ENCODE measurements around the gene SEMA6A. TPM values are rescaled to one million over a fixed set of nuclear protein-coding genes. Genes with fewer than 3 reads are reported as not detected.
"Not testable (repeated sequence)": the region's sequence is repeated elsewhere in the genome, so short reads cannot be mapped to it uniquely, and the experiment has no call there.

The SEMA6A gene
- total RNA-seq, 1 donor from 2014 or later: not detected

DNA sequence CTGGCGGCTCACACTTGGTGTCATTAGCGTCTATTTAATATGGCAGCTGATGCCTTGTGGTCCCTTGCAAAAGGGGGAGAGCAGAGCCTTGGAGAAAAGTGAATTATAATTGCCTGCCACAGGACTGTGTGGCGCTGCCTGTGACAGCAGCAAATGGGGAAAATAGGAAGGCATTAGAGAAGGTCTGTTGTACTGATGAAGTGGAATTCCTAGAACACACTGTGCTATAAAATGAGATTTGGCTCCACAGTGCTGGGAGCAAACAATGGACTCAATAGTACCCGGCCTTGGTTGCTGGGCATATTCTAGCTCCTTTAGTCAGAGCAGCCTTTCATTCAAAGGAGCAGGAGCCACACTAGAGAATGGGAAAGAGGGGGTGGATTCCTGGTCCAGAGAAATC, 21.3 kb downstream of the SEMA6A start:
- intact Hi-C loops (cut with micrococcal nuclease): no loop called here

DNA sequence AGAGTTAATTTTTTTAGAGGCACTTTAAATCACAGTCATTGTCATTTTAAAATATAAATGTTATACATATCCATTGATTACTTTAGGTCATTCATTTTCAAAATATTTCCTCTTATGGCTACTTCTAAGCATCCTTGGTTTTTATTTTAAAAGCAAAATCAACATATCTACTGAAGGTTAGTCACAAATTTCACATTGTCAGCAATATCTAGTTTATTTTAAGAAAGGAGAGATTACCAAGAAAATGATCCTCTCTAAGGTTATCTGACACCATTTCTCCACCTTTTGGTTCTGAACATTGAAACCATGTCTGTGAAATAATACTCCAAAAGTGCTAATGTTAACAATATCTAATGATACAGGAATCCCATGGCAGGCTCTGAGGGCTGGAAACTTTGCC, 24.5 kb downstream of the SEMA6A start:
- intact Hi-C loops (cut with micrococcal nuclease): no loop called here

DNA sequence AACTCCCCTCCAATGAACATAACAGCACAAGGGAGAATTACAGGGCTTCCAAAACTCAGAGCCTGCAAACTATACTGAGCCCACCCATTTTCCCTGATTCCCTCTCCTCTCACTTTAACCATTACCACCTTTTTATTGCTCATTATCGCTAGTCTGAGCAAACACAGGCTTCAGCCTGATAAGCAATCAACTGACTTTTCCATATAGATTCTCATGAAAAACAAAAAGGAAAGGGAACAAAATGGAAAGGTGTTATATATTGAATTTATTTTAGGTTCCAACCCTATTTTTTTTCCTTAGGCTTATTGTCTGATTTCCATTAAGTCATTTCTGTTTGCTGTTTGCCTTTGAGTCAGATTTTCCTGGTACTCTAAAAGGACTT, 27.9 kb downstream of the SEMA6A start:
- intact Hi-C loops (cut with micrococcal nuclease): no loop called here

DNA sequence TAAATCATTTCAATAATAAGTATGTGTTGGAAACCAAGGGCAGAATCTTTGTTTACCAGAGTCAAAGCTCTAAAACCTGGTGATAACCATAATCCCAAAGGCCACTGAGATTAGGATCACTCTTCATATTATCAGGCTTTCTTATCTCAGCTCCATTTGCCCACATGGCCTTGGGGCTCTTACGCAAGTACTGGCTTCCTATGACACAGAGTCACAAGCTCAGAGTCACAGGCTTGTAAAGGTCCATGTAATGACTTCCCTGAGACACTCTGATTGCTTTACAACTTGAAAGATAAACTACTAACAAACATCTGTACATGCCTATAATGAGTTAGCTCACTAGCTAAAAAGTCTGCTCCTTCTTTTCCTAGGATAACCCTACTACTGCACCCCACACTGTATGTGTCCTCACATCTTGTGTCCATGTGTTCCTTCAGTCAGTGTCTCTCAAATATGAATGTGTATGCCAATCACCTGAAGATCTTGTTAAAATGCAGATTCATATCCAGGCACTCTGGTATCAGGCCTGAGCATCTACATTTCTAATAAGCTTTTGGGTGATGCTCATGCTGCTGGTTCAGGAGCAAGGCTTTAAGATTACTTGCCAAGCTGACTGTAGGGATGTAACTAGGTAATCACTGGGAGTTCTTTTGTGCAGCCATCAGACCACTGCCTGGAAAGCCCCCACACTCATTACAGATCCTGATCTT, 28.4 kb downstream of the SEMA6A start:
- intact Hi-C loops (cut with micrococcal nuclease): no loop called here

DNA sequence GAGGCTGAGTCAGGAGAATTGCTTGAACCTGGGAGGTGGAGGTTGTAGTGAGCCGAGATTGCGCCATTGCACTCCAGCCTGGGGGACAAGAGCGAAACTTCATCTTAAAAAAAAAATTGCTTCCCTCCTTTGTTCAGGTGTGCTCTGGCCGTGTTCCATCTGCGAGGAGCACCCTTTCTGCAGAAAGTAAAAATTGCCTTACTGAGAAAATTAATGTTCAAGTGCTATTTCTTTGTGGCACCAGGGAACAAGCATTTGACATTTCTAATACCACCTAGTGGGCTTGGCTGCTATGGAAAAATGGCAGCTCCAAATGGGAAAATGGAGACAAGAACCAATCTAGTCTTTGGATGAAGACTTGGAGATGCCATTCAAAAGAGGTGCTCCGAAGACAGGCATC, 29.2 kb downstream of the SEMA6A start:
- intact Hi-C loops (cut with micrococcal nuclease): not testable (repeated sequence)

DNA sequence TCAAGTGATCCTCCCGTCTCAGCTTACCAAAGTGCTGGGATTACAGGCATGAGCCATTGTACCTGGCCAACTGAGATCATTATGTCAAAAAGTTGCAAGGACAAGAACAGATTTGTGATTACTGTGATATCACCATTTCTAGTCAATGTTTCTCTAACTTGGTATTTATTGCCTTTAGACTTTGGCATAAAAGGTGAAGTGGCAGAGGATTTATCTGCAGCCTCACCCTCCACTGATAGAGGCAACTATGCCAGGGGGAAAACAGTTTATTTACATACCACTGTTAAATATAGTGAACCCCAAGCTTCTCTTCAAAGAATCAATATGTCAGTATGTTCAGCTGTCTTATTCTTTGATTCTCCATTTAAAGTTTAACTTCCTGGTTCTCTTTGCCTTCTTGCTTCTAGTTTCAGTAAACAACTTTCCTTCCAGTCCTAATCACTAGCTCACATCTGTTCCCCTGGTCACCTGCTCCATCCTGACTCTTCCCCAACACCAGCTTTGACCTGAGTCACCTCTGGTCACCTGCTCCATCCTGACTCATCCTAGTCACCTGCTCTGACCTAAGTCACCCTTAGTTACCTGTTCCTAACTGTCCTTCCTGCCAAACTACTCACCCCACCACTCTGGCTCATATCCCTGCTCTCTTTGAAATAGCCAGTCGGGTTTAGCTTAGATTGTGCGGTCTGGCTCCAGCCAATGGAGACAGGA, 29.9 kb downstream of the SEMA6A start:
- intact Hi-C loops (cut with micrococcal nuclease): no loop called here

DNA sequence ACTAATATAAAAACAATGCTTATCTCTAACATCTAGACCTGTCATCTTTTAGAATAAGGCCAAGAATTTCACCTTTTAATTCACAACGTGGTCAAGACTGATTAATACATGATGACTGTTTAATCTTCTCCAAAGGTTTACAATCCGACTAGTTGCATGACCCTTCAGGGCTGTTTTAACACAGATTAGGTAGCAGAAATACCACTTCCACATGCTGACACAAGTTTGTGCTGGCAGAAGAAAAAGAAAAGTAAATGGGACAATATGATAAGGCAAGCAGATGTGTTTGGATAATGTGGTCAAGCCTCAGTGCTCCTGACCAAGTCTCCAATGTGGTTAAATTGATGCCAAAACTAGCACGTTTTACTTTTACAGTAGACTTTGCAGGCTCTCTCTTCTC, 31.1 kb downstream of the SEMA6A start:
- intact Hi-C loops (cut with micrococcal nuclease): no loop called here

DNA sequence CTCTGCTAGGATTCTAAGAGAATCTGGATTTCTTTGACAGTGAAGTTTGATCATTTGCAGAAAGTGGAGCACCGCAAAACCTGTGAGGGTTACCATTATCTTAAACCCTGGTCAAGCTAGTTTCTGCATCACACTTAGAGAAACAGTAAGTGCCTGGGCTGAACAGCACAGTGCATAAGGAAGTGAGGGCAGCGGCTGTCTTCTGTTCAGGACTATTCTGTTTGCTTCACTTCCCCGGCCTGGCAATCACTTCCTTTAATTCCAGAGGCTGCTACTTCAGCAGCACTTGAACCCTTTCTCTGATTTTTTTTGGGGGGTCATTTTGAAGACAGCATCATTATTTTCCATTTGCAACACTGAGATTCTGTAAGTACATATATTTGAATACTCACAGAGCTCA, 32.0 kb downstream of the SEMA6A start:
- intact Hi-C loops (cut with micrococcal nuclease): no loop called here

DNA sequence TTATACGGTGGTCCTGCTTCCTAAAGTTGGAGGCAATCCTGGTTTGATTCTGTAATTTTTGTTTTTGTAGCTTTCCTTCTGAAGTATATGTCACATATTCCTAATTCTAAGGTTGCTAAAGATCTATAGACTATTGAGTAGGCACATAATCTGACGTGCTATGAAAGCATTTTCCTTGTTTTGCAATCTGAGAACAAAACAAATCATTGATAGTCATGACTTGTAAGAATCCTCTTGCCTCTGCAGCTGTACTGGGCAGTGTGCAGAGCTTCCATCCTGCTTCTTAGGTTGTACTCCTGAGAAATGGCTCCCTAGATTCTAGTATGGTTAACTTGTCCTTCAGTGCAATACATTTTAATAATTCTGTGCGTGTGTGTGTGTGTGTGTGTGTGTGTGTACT, 35.4 kb downstream of the SEMA6A start:
- intact Hi-C loops (cut with micrococcal nuclease): no loop called here

DNA sequence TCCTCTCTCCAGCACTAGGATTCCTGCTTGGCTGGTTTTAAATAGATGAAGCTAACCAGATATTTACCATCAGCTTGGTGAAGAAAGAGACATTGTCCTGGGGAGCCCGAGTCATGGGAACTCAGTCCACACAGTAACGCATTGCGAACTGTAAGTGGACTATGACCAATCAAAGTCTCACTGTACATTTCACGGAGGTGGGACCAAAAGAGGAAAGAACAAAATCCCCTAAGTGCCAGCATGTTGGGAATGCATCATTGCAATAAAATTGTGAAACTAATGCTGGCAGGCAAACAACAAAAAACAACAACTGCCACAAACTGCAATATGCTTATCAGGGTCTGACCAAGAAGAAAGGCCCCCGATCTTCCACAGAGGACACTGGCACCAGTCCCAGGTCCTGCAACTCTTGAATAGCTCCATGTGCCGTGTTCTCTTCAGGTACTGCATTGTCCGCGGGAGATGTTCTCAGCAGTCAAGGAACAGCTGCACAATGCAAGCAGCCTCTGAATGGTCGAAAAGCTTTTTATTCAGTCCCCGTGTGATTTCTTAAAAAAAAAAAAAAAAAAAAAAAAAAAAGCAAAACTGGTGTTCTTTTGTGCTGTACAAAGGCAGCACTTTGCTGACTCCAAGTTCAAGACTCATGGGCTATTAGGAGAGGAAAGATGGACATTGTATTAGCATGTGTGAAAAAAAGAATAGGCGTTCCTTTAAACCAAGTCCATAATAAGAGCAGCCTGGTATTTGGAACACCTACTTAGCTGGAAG, 38.1 kb downstream of the SEMA6A start:
- intact Hi-C loops (cut with micrococcal nuclease): no loop called here

DNA sequence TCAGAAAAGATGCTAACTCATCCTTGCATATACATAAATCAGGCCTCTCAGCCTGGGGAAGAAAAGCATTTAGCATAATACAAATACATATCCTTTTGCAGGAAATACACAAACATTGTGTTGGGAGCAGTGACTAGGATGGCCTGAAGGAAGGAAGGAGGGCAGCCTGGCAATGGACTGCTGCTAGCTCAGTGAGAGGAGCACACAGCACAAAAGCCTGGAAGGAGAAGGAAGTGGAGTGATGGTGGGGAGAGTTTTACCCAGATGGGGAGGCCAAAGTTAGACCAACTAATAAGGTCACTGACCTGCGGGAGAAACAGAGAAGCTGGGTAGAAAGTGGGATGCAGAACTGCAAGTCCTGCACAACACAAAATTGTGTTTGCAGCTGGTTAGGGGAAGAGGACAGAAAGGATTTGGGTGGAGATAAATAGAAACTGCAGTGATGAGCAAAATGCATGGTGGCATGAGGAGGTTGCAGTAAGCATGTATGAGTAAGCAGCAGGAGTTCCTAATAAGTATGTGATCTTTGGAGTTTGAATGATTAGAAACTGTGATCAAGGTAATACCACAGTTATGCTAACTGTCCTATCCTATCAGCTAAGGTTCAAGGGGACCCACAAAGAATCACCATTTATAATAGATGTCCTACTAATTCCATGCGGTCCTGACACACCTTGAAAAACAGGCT, 39.5 kb downstream of the SEMA6A start:
- intact Hi-C loops (cut with micrococcal nuclease): no loop called here

DNA sequence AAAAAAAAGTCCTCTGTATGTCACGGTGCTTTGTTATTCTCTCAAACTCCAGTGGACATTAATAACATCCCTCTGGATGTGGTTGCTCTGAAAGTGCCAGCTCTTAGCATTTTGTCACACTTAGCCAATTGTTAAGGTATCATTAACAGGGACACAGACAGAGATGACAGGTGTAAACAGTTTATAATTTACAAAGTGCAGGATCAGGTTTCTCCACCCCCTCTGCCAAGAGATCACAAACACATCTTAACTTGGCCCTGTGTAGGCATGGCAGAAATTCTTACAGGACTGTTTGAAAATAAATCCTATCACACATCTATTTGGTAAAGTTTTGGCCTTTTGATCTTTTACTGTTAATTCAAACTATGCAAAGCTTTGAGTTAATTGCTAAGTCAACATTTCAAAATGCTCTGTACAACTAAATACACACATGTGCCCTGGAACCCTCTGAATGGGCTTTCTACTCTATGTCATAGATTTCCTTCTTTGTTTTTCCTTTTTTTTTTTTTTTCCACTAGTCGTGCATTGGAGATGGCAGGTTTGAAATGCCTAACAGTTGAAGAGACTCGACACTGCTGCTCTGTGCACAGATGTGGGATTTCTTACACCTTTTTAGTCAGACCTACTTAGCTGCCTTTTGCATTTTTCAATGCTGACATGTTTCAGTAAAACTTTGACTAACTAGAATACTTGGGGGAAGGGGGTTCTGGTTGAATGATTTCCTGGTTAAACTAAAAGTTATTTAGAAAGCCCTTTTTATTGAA, 41.7 kb downstream of the SEMA6A start:
- intact Hi-C loops (cut with micrococcal nuclease): no loop called here

DNA sequence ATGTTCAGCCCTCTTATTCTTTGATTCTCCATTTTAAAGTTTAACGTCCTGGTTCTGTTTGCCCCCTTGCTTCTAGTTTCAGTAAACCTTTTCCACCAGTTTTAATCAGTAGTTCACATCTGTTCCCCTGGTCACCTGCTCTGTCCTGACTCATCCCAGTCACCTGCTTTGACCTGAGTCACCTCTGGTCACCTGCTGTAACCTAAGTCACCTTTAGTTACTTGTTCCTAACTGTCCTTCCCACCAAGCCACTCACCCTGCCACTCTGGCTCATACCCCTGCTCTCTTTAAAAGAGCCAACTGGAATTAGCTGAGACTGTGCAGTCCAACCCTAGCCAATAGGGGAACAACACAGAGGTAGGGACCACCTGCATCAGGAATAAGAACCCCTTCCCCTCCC, 43.0 kb downstream of the SEMA6A start:
- intact Hi-C loops (cut with micrococcal nuclease): no loop called here

DNA sequence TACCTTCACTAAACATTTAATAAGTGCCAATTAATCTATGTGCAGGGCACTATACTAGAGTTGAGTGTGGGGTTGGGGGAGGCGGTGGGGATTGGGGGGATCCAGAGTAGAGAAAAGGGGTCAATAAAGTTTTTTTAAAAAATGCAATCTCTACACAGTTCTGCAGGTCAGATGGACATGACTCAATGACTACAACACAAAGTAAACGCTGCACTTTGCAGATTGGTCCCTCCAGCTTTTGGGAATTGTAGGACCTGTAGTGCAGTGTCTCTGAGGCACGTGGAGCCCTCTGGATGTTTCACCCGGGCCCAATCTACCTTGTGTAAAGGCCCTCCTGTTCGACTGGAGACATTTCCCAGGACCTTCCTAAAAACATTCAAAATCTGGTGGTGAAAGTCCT, 43.5 kb downstream of the SEMA6A start:
- intact Hi-C loops (cut with micrococcal nuclease): no loop called here

DNA sequence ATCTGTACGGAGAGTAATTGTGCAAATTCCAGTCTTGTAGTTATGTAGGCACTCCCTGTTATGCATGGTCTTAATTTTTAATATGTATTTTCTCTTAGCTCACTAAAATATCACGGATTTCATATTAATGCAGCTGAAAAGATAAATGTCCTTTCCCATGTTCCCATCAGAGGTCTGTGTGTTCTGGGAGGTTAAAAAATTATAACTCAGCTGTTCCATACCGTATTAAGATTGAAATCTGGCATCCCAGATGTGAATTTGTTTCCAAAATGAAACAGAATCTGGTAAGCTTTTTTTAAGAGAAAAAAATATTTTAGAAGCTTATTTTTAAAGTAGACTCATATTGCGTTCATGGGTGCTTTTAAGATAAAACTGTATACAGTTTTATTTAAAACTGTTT, 44.3 kb downstream of the SEMA6A start:
- intact Hi-C loops (cut with micrococcal nuclease): no loop called here

DNA sequence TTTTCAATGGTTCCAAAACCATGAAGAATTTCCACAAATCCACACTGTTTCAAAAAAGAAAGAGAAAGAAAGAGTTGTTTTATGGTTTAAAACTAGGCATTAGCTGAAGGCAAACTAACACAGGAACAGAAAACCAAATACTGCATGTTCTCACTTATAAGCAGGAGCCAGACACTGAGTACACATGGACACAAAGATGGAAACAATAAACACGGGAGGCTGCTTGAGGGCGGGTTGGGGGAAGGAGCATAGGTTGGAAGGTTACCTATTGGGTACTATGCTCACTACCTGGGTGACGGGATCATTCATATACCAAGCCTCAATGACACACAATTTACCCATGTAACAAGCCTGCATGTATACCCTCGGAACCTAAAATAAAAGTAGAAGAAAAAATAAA, 45.0 kb downstream of the SEMA6A start:
- intact Hi-C loops (cut with micrococcal nuclease): no loop called here

DNA sequence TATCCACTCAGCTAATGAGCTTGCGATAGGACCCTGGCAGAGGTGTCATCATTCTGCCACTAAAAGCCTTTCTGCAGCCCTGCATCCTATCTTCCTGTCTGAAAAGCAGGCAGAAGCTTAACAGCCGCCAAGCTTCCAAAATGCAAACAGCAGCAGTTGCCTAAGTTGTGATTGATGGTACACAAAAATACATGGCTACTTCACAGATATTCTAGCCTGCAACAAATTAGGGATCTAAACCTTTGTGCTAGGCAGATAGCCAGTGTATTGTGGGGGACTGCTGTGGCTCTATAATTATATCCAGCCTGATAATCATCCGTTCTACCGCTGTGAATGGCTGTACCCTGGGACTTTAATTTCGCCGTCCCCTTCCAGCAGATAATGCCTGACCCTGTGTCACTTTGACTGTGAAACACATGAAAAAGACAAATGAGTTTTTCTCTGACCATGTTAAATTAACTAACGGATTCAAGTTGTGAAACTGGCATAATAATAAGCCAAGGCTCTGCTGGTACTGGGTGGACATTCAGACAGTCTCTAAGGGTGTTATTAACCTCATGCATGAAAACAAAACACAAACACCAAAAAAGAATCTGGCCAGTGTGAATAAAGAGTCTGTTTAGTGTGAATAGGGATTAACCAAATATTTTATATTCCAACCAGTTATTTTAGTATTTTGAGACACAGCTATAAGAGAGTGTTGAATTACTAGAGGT, 45.9 kb downstream of the SEMA6A start:
- intact Hi-C loops (cut with micrococcal nuclease): no loop called here

DNA sequence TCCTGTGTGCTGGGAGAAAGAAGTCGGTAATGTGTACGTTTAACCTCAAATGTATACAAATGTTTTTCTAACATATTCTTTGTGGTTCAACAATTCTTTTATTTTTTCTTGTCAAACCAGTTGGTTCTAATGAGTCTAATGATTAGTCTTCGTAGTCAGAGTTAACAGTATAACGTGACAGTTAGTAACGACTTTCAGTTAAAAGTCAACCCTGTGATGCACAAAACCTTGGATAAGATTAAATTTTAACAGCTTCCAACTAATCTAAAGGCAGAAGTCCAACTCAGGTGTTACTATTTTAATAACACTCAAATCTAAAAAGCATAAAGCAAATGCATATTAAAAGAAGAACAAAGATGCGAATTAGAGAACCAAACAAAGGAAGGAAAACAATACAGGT, 47.0 kb downstream of the SEMA6A start:
- intact Hi-C loops (cut with micrococcal nuclease): no loop called here

DNA sequence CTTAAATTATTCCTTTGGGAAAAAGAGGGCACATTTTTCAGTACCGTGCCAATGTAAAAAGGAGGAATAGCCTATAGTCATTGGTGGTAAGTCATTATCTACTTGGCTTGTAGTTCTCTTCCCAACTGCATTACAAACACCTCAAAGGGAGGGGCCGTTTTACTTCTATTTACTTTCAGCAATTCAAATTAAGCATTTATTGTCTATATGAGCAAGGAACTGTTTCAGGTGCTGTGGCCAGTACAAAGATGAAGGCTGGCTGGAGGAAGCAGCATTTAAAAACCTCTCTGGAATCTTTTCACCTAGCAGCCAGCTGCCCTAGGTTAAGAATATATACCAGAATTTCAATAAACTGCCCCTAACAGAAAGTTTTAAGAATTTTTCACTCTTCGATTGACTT, 48.9 kb downstream of the SEMA6A start:
- intact Hi-C loops (cut with micrococcal nuclease): no loop called here

DNA sequence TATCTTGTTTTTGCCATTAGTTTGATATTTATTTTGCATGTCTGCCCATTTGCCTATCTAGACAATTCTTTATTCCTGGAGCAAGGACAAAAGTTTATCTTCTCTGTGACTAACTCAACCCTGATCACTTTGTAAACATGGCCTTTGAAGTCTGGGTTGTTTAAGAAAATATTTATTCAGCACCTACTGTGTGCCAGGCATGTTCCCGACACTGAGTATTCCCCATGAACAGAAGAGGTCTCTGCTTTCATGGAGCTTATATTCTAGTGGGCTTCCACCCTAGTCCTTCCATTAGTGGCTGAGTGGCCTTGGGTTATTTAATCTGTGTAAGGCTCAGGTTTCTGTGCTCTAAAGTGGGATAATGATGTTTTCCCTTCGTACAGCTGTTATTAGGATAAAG, 49.7 kb downstream of the SEMA6A start:
- intact Hi-C loops (cut with micrococcal nuclease): no loop called here
